ENCODE results near the gene CLIC4.
"Not testable (repeated sequence)": the region's sequence is repeated elsewhere in the genome, so short reads cannot be mapped to it uniquely, and the experiment has no call there.

The CLIC4 gene

DNA sequence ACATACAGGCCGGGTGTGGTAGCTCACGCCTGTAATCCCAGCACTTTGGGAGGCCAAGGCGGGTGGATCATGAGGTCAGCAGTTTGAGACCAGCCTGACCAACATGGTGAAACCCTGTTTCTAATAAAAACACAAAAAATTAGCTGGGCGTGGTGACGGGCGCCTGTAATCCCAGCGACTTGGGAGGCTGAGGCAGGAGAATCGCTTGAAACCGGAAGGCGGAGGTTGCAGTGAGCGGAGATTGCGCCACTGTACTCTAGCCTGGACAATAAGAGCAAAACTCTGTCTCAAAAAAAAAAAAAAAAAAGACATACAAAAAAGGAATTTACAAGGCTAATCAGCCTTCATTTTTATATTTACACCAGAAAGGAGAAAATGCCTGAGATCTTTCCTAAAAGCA lies 78.2 kb downstream of the CLIC4 start:
- not testable (repeated sequence) for DNase-seq

DNA sequence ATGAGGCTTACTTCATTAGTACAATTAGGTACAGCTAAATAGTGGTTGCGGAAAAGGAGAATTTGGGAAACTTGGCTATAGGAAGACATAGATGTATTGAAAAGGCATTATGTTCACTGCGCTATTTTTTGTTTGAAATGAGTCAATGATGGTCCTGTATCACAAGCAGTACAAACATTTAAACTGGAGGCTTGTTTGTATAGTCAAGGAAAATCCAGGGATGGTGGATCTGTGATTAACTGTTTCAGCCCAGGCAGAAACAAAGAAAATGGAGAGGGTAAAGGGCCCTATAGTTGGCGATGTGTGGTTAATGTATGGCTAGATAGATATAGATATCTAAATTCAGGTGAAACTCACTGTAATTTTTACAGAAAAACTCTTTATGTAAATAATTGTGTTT lies 79.9 kb downstream of the CLIC4 start:
- no peak for DNase-seq

DNA sequence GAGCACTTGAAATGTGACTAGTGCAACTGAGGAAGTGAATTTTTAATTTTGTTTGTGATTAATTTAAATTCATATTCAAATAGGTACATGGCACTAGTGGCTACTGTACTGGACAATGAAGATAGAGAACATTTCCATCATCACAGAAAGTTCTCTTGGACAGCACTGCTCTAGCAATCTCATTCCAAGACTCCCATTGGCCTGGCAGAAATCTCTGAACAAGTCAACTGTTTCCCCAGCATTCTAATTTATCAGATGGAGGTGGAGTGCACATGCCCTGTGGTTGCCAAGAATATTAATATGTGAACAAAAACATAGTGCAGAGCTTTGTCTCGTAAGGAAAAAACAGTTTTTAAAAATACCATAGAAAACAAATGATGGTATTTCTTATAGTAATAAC lies 81.3 kb downstream of the CLIC4 start:
- DNase-seq, result no peak

DNA sequence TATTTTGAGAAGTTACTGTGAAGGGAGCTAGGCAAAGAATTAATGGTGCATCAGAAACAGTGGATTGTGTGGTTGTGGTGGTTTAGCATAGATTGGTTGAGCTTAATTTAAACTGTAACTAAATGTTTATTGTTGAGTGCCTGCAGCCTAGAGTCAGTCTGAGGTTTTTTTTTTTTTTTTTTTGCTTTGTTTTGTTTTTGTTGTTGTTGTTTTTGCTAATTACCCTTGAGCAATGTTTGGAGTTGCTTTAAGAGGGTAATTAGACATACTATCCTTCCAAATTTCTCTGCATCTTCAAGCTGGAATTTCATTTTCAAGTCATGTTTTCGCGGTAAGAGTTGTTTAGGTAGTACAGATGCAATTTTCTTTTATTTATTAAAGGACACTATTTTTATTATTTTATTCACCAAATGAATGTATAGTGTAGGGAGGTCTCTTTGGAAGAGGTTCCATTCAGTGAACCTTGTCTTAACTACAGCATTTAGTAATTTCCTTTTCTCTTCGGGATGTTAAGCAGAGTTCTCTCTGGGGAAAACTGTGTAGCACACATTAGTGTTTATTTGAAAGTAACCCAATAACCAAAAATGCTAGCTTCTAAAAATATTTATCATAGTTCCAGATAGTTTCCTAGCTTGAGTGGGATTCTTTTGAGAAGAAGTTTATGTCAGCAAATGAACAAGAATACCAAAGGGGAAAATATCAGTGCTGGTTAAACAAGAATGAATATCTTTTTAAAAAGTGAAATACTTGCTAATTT lies 82.3 kb downstream of the CLIC4 start:
- DNase-seq, result no peak

DNA sequence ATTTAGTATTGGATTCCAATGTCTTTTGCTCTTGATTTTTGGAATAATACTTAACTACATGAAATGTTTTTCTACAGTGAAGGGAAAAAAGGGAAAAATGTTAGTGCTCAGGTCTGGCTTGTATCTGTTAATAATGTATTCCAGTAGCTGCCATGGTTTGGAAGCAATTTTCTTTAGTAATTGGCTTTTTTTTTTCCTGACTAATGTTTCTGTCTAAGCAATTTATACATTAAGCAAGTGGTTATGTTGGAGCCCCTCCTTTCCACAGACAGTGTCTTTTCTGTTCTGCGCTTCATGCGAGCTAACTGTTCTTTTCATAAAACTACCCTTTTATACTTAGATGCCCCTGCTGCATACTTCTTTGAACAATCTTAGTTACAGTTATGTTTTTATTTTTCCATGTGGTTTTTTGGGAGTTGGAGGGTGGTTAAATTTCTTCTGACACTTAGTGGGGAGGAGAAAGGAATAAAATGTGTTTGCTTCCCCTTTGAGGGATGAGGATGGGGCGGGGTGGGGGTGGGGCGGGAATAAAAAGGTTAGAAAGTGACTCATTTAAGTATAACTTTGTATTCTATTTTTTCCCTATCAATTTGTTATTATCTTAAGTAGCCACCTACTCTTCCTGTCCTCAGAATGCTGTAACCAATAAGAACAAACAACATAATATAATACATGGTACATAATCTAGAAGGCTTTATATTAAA lies 83.1 kb downstream of the CLIC4 start:
- DNase-seq, result no peak

DNA sequence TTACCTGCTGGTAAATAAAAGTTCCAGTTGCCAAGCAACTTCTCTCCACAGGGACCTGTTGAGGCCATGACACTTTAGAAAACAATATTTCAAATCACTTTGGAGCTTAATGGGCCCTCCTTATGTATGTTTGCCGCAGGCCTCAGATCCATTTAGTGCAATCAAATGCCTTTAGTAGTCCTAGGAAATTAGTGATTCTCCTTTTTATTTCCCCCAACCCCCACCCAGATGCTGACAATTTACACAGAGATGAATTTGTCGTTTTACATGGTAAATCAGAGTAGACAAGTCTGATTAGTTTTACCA lies 83.6 kb downstream of the CLIC4 start:
- no peak for DNase-seq

DNA sequence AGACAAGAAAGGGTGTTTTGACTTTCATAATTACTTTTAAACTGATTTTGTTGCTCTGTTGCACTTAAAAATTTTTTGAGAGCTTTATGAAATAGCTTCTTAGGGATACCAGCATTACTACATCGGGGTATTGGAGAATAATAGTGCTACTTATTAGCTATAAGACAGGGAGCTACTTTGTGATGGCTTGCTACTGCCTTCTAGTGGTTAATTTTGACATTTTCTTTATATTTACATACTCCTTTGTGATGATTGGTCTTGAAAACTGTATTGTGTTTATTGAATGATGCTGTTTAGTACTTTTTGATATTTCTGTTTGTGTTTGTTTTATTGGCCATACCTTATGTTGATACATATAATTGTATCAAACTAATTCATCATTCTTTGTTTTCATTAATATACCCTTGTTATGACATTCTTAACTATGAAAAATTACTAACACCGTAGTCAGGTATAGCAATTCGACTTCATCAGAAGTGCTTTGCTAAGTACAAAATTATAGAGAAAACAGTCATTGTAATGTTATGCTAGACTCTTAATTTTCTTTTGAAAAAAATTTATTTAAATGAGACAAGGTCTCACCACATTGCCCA lies 85.5 kb downstream of the CLIC4 start:
- no peak for DNase-seq

DNA sequence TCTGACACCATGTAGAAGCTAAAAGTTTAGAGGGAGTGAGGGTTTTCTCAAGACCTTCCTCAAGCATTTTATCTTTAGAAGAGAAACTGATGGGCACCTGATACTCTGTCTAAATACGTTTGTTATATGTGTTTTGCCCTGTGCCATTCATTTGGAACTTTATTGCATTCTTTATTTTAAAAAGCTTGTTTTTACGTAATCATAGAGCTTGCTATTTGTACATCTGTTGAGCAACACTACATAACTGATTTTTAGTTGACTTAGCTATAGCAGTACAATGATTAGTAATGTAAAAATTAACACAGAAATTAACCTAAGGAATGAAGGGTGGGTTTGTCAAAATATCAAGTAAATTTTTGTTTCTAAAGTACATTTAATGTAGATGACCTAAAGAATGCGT lies 96.3 kb downstream of the CLIC4 start:
- no peak for DNase-seq

DNA sequence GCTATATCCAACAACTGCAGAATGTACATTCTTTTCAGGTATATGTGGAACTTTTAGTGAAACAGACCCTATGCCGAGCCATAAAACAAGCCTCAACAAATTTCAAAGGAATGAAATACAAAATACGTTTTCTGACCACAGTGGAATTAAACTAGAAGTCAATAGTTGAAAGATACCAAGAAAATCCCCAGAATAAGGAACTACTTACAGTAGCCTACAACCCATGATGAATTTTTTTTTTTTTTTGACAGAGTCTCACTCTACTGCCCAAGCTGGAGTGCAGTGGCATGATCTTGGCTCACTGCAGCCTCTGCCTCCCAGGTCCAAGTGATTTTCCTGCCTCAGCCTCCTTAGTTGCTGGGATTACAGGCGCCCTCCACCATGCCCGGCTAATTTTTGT lies 101.4 kb downstream of the CLIC4 start:
- no peak for DNase-seq

DNA sequence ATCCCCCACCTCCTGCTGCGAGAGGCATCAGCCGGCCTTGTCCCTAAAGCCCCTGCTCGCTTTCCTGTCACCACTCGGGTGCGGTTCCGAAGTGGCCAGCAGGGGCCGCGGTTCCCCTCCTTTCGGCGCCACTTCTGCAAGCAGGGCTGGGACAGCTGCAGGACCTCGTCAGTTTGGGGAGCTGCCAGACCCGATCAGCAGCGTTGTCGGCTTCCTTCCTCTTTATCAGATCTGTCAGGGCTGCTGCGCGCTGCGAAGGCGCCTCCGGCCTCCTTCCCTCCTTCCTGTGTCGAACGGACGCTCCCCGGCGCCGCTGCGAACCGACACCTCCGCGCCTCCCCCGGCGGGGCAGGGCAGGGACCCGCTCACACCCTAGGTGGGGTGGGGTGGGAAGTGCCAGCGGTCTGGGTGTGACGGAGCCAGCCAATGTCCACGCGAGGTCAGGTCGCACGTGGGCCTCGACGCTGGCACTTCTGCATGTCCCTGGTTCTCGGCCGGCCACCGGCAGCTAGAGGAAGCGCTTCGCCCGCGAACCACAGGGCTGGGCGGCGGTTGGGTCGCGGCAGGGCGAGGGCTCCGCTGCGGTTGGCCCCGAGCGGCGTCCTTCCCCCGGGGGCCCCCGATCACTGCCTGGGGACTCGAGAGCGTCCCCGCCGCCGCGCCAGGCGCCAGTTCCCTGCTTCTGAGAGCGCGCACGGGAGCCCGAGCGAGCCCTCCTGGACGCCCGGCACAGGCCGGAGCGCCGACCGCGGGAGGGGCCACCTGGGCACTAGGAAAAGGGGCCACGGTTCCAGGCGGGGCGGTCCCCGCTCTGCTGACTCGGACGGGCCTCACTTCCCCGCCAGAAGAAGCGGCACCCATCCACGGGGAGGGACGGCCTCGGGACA lies 103.0 kb downstream of the CLIC4 start:
- DNase-seq, result no peak

DNA sequence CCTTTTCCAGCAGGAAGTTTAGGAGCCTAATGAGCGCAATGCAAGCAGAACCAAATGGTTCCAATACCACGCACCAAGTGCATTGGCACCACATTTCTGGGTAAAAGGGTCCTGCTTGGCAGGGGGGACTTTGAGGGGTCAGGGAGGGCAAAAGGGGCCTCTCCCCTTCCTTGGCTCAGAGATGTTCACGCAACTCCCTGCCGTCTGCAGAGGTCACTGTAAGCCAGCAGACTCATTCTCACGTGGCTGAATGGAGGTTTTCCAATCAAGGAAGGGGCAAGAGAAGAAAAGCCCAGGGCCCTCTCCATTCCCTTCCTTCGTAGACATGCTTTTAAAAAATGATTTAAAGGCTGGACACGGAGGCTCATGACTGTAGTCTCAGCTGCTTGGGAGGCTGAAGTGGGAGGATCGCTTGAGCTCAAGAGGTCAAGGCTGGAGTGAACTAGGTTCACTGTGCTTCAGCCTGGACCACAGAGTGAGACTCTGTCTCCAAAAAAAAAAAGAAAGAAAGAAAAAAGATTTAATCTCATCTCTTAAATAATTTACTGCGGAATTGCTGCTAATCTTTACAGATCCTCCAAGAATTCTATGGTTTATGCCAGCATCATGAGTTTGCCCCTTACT lies 104.5 kb downstream of the CLIC4 start:
- no peak for DNase-seq

DNA sequence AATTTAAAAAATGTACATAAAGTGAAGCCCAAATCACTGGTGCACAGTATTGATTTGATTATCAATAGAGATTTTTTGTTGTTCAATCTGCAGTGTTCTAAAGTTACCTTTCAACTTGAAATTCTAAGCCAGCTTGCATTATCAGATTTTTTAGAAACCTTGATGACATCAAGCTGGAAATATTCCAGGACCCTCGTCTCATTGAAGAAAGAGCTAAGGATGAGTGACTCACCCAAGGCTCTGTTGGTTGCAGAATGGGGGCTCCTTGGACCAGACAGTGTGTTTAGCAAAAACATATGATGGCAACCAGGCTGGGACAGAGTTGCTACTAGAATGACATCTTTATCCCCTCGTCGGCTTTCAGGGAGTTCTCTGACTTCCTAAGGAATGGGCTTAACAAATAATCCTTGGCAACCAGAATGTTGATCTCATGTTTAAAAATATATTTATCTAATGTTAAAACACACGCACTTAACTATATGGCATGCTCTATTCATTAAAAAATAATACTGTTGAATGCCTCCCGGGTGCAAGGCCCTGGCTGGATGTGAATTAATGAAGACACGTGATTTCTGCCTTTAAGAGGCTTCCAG lies 105.2 kb downstream of the CLIC4 start:
- DNase-seq, result no peak

DNA sequence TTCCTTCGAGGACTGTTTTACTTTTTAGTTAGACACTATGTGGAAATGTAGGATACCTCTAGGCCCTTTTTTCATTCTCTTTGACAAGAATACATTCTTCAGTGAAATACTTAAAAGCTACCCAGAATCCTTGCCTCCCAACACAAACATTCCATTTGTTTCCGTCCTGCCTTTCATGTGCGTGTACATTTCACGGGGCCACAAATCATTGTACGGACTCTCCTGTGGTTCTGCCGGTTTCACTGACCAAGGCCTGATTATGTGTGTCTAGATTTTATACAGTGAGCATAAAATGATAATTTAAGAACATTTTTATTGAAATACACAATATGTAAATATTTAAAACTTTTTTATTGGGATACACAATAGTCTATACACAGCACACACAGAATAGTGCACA lies 108.4 kb downstream of the CLIC4 start:
- no peak for DNase-seq

DNA sequence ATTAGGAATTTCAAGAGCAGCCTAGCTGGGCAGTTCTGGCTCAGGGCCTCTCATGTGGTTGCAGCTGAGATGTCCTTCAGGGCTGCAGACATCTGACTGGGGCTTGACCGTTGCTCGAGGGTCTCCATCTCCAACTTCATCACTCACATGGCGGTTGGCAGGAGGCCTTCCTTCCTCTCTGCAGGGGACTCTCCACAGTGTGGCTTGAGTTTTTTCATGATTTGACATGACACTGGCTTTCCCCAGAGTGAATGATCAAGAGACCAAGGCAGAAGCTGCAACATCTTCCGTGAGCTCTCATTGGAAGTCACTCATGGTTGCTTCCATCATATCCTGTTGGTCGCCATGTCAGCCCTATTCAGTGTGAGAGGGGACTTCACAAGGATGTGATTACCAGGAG lies 110.2 kb downstream of the CLIC4 start:
- no peak for DNase-seq

DNA sequence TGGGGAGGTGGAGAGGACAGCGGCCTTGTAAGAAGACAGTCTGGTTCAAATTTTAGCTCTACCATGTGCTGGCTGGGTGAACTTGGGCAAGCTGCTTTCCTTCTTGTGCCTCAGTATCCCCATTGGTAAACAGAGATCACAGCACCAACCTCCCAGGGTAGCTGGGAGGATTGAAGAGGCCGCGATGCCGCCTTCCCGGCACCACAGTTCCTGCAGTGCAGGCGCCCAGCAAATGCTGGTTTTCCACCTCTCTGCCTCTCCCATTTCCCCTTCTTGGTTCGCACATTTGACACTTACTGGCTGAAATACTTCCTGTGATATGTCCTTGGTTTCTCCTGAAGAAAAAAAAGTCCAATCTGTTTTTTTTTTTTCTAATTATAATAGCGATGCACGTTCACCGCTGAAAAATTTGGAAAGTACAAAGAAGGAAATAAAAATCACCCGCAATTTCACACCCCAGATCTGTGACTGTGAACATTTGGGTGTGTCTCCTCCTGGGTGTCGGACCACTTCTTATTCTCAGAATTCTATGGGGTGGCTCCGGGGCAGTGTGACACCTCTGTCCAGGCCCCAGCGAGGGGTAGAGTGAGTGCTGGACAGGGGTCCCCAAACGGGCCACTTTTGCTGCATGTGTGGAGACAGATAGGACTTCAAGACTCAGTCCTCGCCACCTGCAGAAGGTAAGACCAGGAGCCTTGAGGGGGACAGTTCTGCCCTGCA lies 111.7 kb downstream of the CLIC4 start:
- DNase-seq, result no peak

DNA sequence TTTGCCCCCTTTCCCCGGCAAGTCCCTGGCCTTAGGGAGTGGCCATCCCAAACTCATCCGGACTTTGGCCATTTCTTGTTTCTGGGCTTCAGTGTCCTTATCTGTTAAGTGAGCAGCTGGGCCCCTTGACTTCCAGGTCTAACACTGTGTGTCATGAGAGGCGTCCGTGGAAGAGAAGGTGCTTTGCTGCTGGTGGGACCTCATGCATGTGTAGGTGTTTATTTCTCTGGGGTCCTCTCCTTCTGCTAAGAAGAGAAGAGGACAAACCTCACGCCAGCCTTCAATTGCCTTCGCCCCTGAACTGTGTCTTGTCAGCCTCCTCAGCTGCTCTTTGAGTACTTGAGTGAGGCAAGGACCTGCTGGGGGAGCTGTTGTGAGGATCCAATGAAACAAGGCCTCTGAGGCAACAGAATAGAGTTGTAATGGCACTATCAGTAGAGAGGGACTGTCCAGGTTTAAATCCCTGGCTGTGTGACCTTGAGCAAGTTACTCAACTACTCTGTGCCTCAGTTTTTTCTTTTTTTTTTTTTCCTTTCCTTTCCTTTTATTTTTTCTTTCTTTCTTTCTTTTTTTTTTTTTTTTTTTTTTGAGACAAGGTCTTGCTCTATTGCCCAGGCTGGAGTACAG lies 112.4 kb downstream of the CLIC4 start:
- DNase-seq, result no peak

DNA sequence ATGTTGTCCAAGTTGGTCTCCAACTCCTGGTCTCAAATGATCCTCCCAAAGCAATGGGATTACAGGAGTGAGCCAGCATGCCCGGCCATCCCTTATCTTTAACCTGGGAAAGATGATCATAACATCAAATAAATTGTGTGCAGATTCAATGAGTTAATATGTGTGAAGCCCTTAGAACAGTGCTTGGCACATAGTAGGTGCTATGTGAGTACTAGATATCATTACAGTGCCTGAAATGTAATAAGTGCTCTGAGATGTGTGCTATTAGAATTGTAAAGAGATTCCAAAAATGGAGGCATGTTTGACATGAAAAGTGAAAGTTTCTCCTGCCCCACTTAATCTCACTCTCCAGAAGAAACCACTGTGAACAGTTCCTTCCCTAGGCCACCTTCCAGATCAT lies 113.0 kb downstream of the CLIC4 start:
- no peak for DNase-seq

DNA sequence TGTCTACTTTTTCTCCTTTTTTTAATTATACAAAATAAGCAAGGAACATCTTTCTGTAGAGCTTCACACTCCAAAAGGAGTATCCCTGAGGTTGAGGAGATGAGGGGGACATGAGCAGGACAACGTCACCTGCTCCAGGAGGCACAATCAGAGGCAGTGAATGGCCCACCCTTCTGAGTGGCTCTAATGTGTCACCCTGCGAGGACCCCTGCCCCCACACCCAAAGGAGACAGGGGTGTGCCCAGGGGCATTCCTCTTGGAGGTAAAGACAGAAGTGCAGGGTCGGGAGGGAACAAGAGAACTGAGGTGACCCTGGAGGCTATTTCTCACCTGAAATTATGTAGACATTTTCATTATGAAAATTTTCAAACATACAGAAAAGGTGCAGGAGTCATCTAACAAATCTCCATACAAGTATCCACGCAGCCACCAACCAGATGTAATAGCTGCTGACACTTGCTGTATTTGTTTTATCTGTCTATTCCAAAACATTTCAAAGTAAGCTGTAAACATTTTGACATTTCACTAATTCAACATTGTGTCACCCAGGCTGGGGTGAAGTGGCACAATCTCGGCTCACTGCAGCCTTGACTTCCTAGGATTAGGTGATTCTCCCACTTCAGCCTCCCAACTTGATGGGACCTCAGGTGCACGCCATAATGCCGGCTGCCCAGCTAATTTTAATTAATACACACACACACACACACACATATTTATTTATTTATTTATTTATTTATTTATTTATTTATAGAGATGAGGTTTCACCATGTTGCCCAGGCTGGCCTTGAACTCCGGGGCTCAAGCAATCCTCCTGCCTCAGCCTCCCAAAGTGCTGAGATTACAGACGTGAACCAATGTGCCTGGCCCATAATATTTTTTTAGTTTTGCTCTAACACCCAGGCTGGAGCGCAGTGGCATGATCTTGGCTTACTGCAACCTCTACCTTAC lies 114.1 kb downstream of the CLIC4 start:
- no peak for DNase-seq

DNA sequence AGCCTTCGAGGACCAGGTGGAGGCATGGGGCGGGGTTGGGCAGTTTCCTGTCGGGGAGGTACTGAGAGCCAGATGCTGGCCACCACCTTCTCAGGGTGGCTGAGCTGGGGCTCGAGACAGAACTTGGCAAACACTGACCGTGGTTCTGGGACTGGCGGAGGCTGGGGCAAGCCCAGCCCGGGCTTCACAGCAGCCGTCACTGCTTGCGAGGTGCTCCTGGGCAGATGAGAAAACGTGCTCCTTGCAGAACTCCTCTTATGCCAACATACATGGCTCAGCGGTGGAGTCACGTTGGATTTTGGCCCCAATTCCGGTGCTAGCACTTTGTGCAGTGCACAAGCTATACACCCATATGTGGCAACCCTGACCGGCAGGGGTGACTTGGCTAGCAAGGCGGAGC lies 115.6 kb downstream of the CLIC4 start:
- no peak for DNase-seq
